Ishikawa (cell line): ENCODE measurements around the gene RBM15.

Experiments used
- EP300 ChIP-seq: IDR thresholded peaks from 2 replicates; pipeline ENCODE4 v1.6.1; 2012; ENCODE audit warnings: borderline replicate concordance
- RAD21 ChIP-seq: IDR thresholded peaks from 2 replicates; pipeline ENCODE4 v1.6.1; 2012; ENCODE audit warnings: low read depth
- TAF1 ChIP-seq: IDR thresholded peaks from 2 replicates; pipeline ENCODE4 v1.6.1; 2012; ENCODE audit warnings: low read depth, mild to moderate bottlenecking
- YY1 ChIP-seq: IDR thresholded peaks from 2 replicates; pipeline ENCODE4 v1.6.1; 2012; ENCODE audit warnings: low read depth

DNA sequence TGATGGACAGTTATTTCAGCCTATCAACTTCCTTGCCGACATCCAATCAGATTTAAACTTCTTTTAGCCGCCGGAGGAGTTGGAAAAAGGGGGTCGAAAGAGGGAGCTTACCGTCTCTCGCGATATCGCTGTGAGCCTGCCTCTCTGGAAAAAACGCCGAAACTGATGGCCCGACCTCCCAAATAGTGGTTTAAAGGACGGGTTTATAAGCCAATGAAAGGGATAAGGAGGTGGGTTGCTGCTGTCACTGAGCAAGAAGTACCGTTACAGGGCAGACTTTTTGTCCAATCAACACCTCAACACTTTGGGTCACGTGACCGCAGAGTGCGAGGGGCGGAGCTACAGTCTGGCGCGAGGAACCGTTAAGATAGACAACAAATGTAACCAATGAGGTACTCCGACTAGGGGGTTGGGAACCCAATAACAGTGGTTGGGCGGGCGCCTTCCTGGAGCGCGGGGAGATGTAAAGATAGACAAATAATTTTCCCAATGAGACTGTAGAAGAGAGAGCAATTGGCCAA lies at the start of gene RBM15:
- TF ChIP-seq EP300 (no peak), TAF1 (no peak), YY1 (no peak), RAD21 (no peak)
